Hematopoietic multipotent progenitor cell treated with erythropoietin and hydrocortisone succinate and interleukin-3 and kit ligand, for 15 days (in vitro differentiated cells): Measurements from ENCODE around the gene TFDP1.

ENCODE experiments used
- DNase-seq: peaks from one replicate; pipeline ENCODE4 v3.0.0-alpha.2; 2015; ENCODE audit warnings: low spot score

TFDP1 gene

GRCh38 chr13:113598481-113598880 is 13.9 kb downstream of the TFDP1 start:
- DNase-seq = no peak

- no peak for DNase-seq
These were observed 14.8 kb downstream of the TFDP1 start for GRCh38 chr13:113599391-113599790.

- DNase-seq = no peak
These were observed 16.9 kb downstream of the TFDP1 start for GRCh38 chr13:113601166-113602070.

- DNase-seq = no peak
These were observed 17.9 kb downstream of the TFDP1 start for GRCh38 chr13:113602291-113602988.

GRCh38 chr13:113603116-113603710 is 18.7 kb downstream of the TFDP1 start:
- DNase-seq = no peak

- no peak for DNase-seq
These were observed 19.6 kb downstream of the TFDP1 start for GRCh38 chr13:113604186-113604585.

- no peak for DNase-seq
These were observed 20.9 kb downstream of the TFDP1 start for GRCh38 chr13:113605461-113605860.

GRCh38 chr13:113605866-113606438 is 21.4 kb downstream of the TFDP1 start:
- DNase-seq = no peak

- no peak for DNase-seq
These were observed 22.7 kb downstream of the TFDP1 start for GRCh38 chr13:113607056-113607888.

GRCh38 chr13:113607889-113608635 is 23.5 kb downstream of the TFDP1 start:
- DNase-seq = no peak

- DNase-seq = no peak
These were observed 24.5 kb downstream of the TFDP1 start for GRCh38 chr13:113608967-113609533.

- DNase-seq = no peak
These were observed 25.1 kb downstream of the TFDP1 start for GRCh38 chr13:113609616-113610015.

- DNase-seq = no peak
These were observed 25.7 kb downstream of the TFDP1 start for GRCh38 chr13:113610266-113610665.

GRCh38 chr13:113611996-113612395 is 27.4 kb downstream of the TFDP1 start:
- no peak for DNase-seq

GRCh38 chr13:113612607-113613006 is 28.1 kb downstream of the TFDP1 start:
- DNase-seq = no peak

- DNase-seq = no peak
These were observed 29.3 kb downstream of the TFDP1 start for GRCh38 chr13:113613789-113614379.

- no peak for DNase-seq
These were observed 31.8 kb downstream of the TFDP1 start for GRCh38 chr13:113616281-113616906.

GRCh38 chr13:113616991-113617749 is 32.6 kb downstream of the TFDP1 start:
- DNase-seq = no peak

- DNase-seq = no peak
These were observed 33.4 kb downstream of the TFDP1 start for GRCh38 chr13:113617961-113618360.
